Effector memory CD4-positive, alpha-beta T cell (primary cell): Measurements from ENCODE around the gene ADCY4.

Experiments
- DNase-seq, 3 donors: peaks; one replicate each; pipeline ENCODE4 v3.0.0-alpha.2; 2020
- H3K27ac ChIP-seq: 2 replicates; pipeline ENCODE4 v1.7.0; 2013; ENCODE audit warnings: mild to moderate bottlenecking, low read length, moderate library complexity; ENCODE audit not compliant: insufficient read depth, poor library complexity, severe bottlenecking
- H3K27me3 ChIP-seq: replicated peaks from 2 replicates; pipeline ENCODE4 v1.7.0; 2013; ENCODE audit warnings: mild to moderate bottlenecking, low read length; ENCODE audit not compliant: insufficient read depth, control insufficient read depth, poor library complexity, severe bottlenecking
- H3K36me3 ChIP-seq: 2 replicates; pipeline ENCODE4 v1.7.0; 2013; ENCODE audit warnings: mild to moderate bottlenecking, low read length, moderate library complexity; ENCODE audit not compliant: control insufficient read depth, insufficient read depth
- H3K4me1 ChIP-seq: 2 replicates; pipeline ENCODE4 v1.7.0; 2013; ENCODE audit warnings: low read length, mild to moderate bottlenecking; ENCODE audit not compliant: control insufficient read depth, insufficient read depth, poor library complexity, severe bottlenecking
- H3K4me3 ChIP-seq: 2 replicates; pipeline ENCODE4 v1.7.0; 2013; ENCODE audit warnings: low read length, low read depth, mild to moderate bottlenecking; ENCODE audit not compliant: insufficient read depth, poor library complexity, severe bottlenecking
- H3K9me3 ChIP-seq: 2 replicates; pipeline ENCODE4 v1.7.0; 2013; ENCODE audit warnings: mild to moderate bottlenecking, low read length, moderate library complexity; ENCODE audit not compliant: control insufficient read depth

The ADCY4 gene

GRCh38 chr14:24285351-24285750 lies 49.5 kb downstream of the ADCY4 start:
- Histone ChIP-seq H3K4me3 (no peak overlapping the region), H3K27me3 (no peaks in the 10 kb centered on the region), H3K27ac (no peak overlapping the region), H3K4me1 (peaks cover 2% of the 10 kb centered on the region), H3K9me3 (no peaks in the 10 kb centered on the region), H3K36me3 (peaks cover under 1% of the 10 kb centered on the region)
- no peak for DNase-seq

- no peaks in the 10 kb centered on the region for H3K9me3 ChIP-seq
- H3K36me3 ChIP-seq: no peaks in the 10 kb centered on the region
- peaks cover 3% of the 10 kb centered on the region for H3K4me1 ChIP-seq
- no peaks in the 10 kb centered on the region for H3K27me3 ChIP-seq
- DNase-seq: no peak
- no peak overlapping the region for H3K27ac ChIP-seq
- H3K4me3 ChIP-seq: no peak overlapping the region
Observed at GRCh38 chr14:24284501-24285035, 50.3 kb downstream of the ADCY4 start.

GRCh38 chr14:24283796-24284460 lies 50.9 kb downstream of the ADCY4 start:
- no peak for DNase-seq
- H3K27ac ChIP-seq: no peak overlapping the region
- H3K9me3 ChIP-seq: no peaks in the 10 kb centered on the region
- H3K4me1 ChIP-seq: peaks cover 9% of the 10 kb centered on the region
- no peaks in the 10 kb centered on the region for H3K27me3 ChIP-seq
- H3K4me3 ChIP-seq: no peak overlapping the region
- H3K36me3 ChIP-seq: no peaks in the 10 kb centered on the region

- Histone ChIP-seq H3K4me1 (peaks cover 14% of the 10 kb centered on the region), H3K9me3 (no peaks in the 10 kb centered on the region)
Observed at GRCh38 chr14:24282736-24283135, 52.1 kb downstream of the ADCY4 start.

GRCh38 chr14:24281636-24282035 lies 53.2 kb downstream of the ADCY4 start:
- no peaks in the 10 kb centered on the region for H3K27me3 ChIP-seq
- peaks cover 14% of the 10 kb centered on the region for H3K4me1 ChIP-seq
- H3K27ac ChIP-seq: no peak overlapping the region
- H3K36me3 ChIP-seq: no peaks in the 10 kb centered on the region
- H3K4me3 ChIP-seq: no peak overlapping the region
- DNase-seq: no peak
- no peaks in the 10 kb centered on the region for H3K9me3 ChIP-seq

More at GRCh38 chr14:24282736-24283135, 52.1 kb downstream of the ADCY4 start:
- H3K4me3 ChIP-seq: no peak overlapping the region
- no peaks in the 10 kb centered on the region for H3K27me3 ChIP-seq
- no peak for DNase-seq
- H3K36me3 ChIP-seq: no peaks in the 10 kb centered on the region
- H3K27ac ChIP-seq: no peak overlapping the region

- no peak for DNase-seq
- no peaks in the 10 kb centered on the region for H3K9me3 ChIP-seq
- H3K27me3 ChIP-seq: no peaks in the 10 kb centered on the region
- no peak overlapping the region for H3K27ac ChIP-seq
- no peaks in the 10 kb centered on the region for H3K36me3 ChIP-seq
- peaks cover 14% of the 10 kb centered on the region for H3K4me1 ChIP-seq
- no peak overlapping the region for H3K4me3 ChIP-seq
Observed at GRCh38 chr14:24280797-24281460, 53.9 kb downstream of the ADCY4 start.

- no peaks in the 10 kb centered on the region for H3K36me3 ChIP-seq
- no peaks in the 10 kb centered on the region for H3K27me3 ChIP-seq
- H3K27ac ChIP-seq: peak overlapping the region; percentile 4
- no peaks in the 10 kb centered on the region for H3K9me3 ChIP-seq
- peaks cover 14% of the 10 kb centered on the region for H3K4me1 ChIP-seq
- peak in 2 of 3 donors; percentile 28 to 32 for DNase-seq
- no peak overlapping the region for H3K4me3 ChIP-seq
Observed at GRCh38 chr14:24279301-24280186, 55.3 kb downstream of the ADCY4 start.

GRCh38 chr14:24278424-24278823 lies 56.4 kb downstream of the ADCY4 start:
- Histone ChIP-seq H3K36me3 (no peaks in the 10 kb centered on the region), H3K4me1 (peaks cover 21% of the 10 kb centered on the region), H3K27me3 (no peaks in the 10 kb centered on the region), H3K27ac (no peak overlapping the region), H3K4me3 (no peak overlapping the region), H3K9me3 (no peaks in the 10 kb centered on the region)
- no peak for DNase-seq

GRCh38 chr14:24277606-24278321 lies 57.1 kb downstream of the ADCY4 start:
- Histone ChIP-seq H3K27ac (no peak overlapping the region), H3K27me3 (no peaks in the 10 kb centered on the region), H3K4me3 (no peak overlapping the region), H3K4me1 (peaks cover 21% of the 10 kb centered on the region), H3K36me3 (no peaks in the 10 kb centered on the region), H3K9me3 (no peaks in the 10 kb centered on the region)
- no peak for DNase-seq
